Omental fat pad (tissue), 4 donors: ENCODE measurements around the gene VILL. TPM values are rescaled to one million over a fixed set of nuclear protein-coding genes. Genes with fewer than 3 reads are reported as not detected.

Experiments used
- ATAC-seq: fragments of 150-250 bp; one replicate; pipeline ENCODE4 v1.9.1; 2016; ENCODE audit warnings: mild to moderate bottlenecking, moderate library complexity; ENCODE audit not compliant: low FRiP score
- DNase-seq: peaks from one replicate; pipeline ENCODE4 v3.0.0-alpha.2; 2019; ENCODE audit warnings: low spot score
- CTCF ChIP-seq, 3 donors: fragments of 450-650 bp; IDR thresholded peaks; one replicate each; pipeline ENCODE4 v1.5.1; 2016 to 2017; ENCODE audit warnings: antibody characterized with exemption in 3 of 3, mild to moderate bottlenecking in 3 of 3, moderate library complexity in 2 of 3
- total RNA-seq, 4 donors: library from RNA; depleted of rRNA; stranded (reverse); fragments of >200 nt; gene quantifications; one replicate each; pipeline ENCODE4 v1.1.0, GENCODE V29; 2016

Gene VILL
- total RNA-seq, 4 donors from 2014 or later, result 4.4 to 15.0 (median 5.6) TPM

GRCh38 chr3:38000242-38000916 is 9.8 kb downstream of the VILL start:
- ATAC-seq (no peak), DNase-seq (no peak)
- no peak for TF ChIP-seq CTCF (IDR thresholded peaks at IDR 0.05)

GRCh38 chr3:38000965-38001455 is 10.4 kb downstream of the VILL start:
- no peak for DNase-seq
- no peak for TF ChIP-seq CTCF (IDR thresholded peaks at IDR 0.05)

GRCh38 chr3:38001456-38002081 is 11.0 kb downstream of the VILL start:
- DNase-seq (no peak), ATAC-seq (no peak)
- no peak for TF ChIP-seq CTCF (IDR thresholded peaks at IDR 0.05)

More at GRCh38 chr3:38000965-38001455, 10.4 kb downstream of the VILL start:
- ATAC-seq, result no peak

- DNase-seq (no peak), ATAC-seq (no peak)
- TF ChIP-seq CTCF (IDR thresholded peaks at IDR 0.05), result no peak
Measured at GRCh38 chr3:38002291-38002876, 11.8 kb downstream of the VILL start.

- ATAC-seq, result no peak
- DNase-seq, result no peak
- no peak for TF ChIP-seq CTCF (IDR thresholded peaks at IDR 0.05)
Measured at GRCh38 chr3:38002940-38003339, 12.4 kb downstream of the VILL start.

- TF ChIP-seq CTCF (IDR thresholded peaks at IDR 0.05), result peak in 1 of 3 donors; percentile 3
- DNase-seq, result peak; percentile 69
- peak; percentile 39 for ATAC-seq
Measured at GRCh38 chr3:38003371-38003816, 12.8 kb downstream of the VILL start.
